ENCODE data around the gene IL36B.

Gene IL36B

GRCh38 chr2:113056521-113056920 is 3.9 kb upstream of the IL36B start:
- Histone ChIP-seq H3K36me3 (ENCODE audit: control insufficient read depth, low read length) (no peaks in the 10 kb centered on the region), H3K4me3 (ENCODE audit: low read length) (no peak overlapping the region), H3F3A (ENCODE audit: control insufficient read depth, insufficient read depth) (no peaks in the 10 kb centered on the region), H3K27ac (ENCODE audit: low read depth, low read length) (no peak overlapping the region), H3K79me2 (ENCODE audit: control insufficient read depth, low read length) (no peaks in the 10 kb centered on the region), H3K9me2 (replicated peaks; ENCODE audit: control insufficient read depth, low read length) (no peaks in the 10 kb centered on the region), H3K9me3 (ENCODE audit: control insufficient read depth, insufficient read depth, low read length) (peaks cover 11% of the 10 kb centered on the region), H3K4me1 (ENCODE audit: control insufficient read depth, low read length) (no peaks in the 10 kb centered on the region), H4K20me1 (ENCODE audit: control insufficient read depth, insufficient read depth, low read depth, low read length) (no peaks in the 10 kb centered on the region), H3K27me3 (ENCODE audit: control insufficient read depth, low read length) (no peaks in the 10 kb centered on the region), H3K4me2 (ENCODE audit: low read length) (no peak overlapping the region)
- TF ChIP-seq EZH2phosphoT487 (IDR thresholded peaks at IDR 0.05; ENCODE audit: borderline replicate concordance, low read length) = no peak
- TF ChIP-seq, protein P1, sequence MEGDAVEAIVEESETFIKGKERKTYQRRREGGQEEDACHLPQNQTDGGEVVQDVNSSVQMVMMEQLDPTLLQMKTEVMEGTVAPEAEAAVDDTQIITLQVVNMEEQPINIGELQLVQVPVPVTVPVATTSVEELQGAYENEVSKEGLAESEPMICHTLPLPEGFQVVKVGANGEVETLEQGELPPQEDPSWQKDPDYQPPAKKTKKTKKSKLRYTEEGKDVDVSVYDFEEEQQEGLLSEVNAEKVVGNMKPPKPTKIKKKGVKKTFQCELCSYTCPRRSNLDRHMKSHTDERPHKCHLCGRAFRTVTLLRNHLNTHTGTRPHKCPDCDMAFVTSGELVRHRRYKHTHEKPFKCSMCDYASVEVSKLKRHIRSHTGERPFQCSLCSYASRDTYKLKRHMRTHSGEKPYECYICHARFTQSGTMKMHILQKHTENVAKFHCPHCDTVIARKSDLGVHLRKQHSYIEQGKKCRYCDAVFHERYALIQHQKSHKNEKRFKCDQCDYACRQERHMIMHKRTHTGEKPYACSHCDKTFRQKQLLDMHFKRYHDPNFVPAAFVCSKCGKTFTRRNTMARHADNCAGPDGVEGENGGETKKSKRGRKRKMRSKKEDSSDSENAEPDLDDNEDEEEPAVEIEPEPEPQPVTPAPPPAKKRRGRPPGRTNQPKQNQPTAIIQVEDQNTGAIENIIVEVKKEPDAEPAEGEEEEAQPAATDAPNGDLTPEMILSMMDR (IDR thresholded peaks at IDR 0.05; ENCODE audit: low read depth, low read length, poor library complexity, severe bottlenecking) = no peak

DNA sequence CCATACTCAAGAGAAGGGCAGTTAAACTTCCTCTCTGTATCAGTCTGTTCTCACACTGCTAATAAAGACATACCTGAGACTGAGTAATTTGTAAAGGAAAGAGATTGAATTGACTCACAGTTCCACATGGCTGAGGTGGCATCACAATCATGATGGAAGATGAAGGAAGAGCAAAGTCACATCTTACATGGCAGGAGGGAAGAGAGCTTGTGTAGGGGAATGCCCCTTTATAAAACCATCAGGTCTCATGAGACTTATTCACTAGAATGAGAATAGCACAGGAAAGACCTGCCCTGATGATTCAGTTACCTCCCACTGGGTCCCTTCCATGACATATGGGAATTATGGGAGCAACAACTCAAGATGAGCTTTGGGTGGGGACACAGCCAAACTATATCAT is 1.4 kb upstream of the IL36B start:
- H3K27me3 ChIP-seq (ENCODE audit: control insufficient read depth, low read length) = no peaks in the 10 kb centered on the region
- H3K9me3 ChIP-seq (ENCODE audit: control insufficient read depth, insufficient read depth, low read length) = peaks cover 11% of the 10 kb centered on the region

DNA sequence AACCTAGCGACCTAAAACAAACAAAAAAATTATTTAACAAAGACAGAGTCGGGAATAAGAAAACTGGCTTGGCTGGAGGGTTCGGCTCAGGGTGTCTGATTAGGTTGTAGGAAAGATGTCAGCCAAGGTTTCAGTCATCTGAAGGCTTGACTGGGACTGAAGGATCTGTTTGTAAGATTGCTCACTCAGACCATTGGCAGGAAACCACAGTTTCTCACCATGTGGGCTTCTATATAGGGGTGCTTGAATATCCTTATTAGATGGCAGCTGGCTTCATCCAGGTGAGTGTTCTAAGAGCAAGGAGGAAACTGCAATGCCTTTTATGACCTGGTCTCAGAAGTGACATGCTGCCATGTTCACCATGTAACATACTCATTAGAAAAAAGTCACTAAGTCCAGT is 999 bp upstream of the IL36B start:
- Histone ChIP-seq H3K4me3 (ENCODE audit: low read length) (no peak overlapping the region), H3K27ac (ENCODE audit: low read depth, low read length) (no peak overlapping the region), H3K4me1 (ENCODE audit: control insufficient read depth, low read length) (no peaks in the 10 kb centered on the region), H3K36me3 (ENCODE audit: control insufficient read depth, low read length) (no peaks in the 10 kb centered on the region), H3K27me3 (ENCODE audit: control insufficient read depth, low read length) (no peaks in the 10 kb centered on the region), H3K79me2 (ENCODE audit: control insufficient read depth, low read length) (no peaks in the 10 kb centered on the region), H4K20me1 (ENCODE audit: control insufficient read depth, insufficient read depth, low read depth, low read length) (no peaks in the 10 kb centered on the region), H3K4me2 (ENCODE audit: low read length) (no peak overlapping the region), H3F3A (ENCODE audit: control insufficient read depth, insufficient read depth) (no peaks in the 10 kb centered on the region), H3K9me3 (ENCODE audit: control insufficient read depth, insufficient read depth, low read length) (peaks cover 11% of the 10 kb centered on the region), H3K9me2 (replicated peaks; ENCODE audit: control insufficient read depth, low read length) (no peaks in the 10 kb centered on the region)
- TF ChIP-seq, protein P1 (IDR thresholded peaks at IDR 0.05; ENCODE audit: low read depth, low read length, poor library complexity, severe bottlenecking) = no peak
- TF ChIP-seq EZH2phosphoT487 (IDR thresholded peaks at IDR 0.05; ENCODE audit: borderline replicate concordance, low read length) = no peak

More for the DNA sequence above, 1.4 kb upstream of the IL36B start:
- Histone ChIP-seq H3F3A (ENCODE audit: control insufficient read depth, insufficient read depth) (no peaks in the 10 kb centered on the region), H3K9me2 (replicated peaks; ENCODE audit: control insufficient read depth, low read length) (no peaks in the 10 kb centered on the region), H3K4me1 (ENCODE audit: control insufficient read depth, low read length) (no peaks in the 10 kb centered on the region), H3K79me2 (ENCODE audit: control insufficient read depth, low read length) (no peaks in the 10 kb centered on the region), H3K4me2 (ENCODE audit: low read length) (no peak overlapping the region), H3K27ac (ENCODE audit: low read depth, low read length) (no peak overlapping the region), H3K4me3 (ENCODE audit: low read length) (no peak overlapping the region), H3K36me3 (ENCODE audit: control insufficient read depth, low read length) (no peaks in the 10 kb centered on the region), H4K20me1 (ENCODE audit: control insufficient read depth, insufficient read depth, low read depth, low read length) (no peaks in the 10 kb centered on the region)
- TF ChIP-seq, protein P1 (IDR thresholded peaks at IDR 0.05; ENCODE audit: low read depth, low read length, poor library complexity, severe bottlenecking) = no peak
- no peak for TF ChIP-seq EZH2phosphoT487 (IDR thresholded peaks at IDR 0.05; ENCODE audit: borderline replicate concordance, low read length)

Measured in DOHH2 (cell line).